Suppressor macrophage treated with lipopolysaccharide for 4 hours (primary cell): ENCODE data around the gene MLH3.
"Not testable (repeated sequence)": the region's sequence is repeated elsewhere in the genome, so short reads cannot be mapped to it uniquely, and the experiment has no call there.

Source experiments
- DNase-seq: peaks from one replicate; pipeline ENCODE4 v3.0.0-alpha.2; 2020

MLH3 gene

GRCh38 chr14:75050852-75051555 lies at the start of gene MLH3:
MLH3 (minus strand) TSS chr14:75051467; CDS start chr14:75049655, 1,812 bp downstream.
- DNase-seq: peak; percentile 88

GRCh38 chr14:75098682-75099081 lies 47.4 kb upstream of the MLH3 start:
- no peak for DNase-seq

- no peak for DNase-seq
Measured at GRCh38 chr14:75098212-75098611, 46.9 kb upstream of the MLH3 start.

DNA sequence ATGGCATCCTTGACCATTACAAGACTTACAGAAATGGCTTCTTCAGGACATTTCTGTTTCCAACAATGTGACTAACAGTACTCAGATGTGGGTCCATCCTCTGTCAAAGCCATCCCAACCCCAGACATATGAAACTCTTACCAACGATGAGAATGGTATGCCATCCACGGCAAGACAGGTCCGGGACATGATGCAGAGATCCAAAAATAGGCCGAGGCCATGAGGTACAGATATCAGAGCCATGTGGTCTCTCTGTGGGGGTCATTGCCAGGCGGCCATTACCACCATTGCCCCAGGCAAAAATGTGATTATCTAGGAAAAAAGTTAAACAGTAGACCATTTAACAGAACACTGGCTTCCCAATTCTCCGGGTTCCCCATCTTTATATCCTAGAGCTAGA lies 45.7 kb upstream of the MLH3 start:
- DNase-seq: no peak

- DNase-seq: no peak
Measured at GRCh38 chr14:75095690-75096089, 44.4 kb upstream of the MLH3 start.

DNA sequence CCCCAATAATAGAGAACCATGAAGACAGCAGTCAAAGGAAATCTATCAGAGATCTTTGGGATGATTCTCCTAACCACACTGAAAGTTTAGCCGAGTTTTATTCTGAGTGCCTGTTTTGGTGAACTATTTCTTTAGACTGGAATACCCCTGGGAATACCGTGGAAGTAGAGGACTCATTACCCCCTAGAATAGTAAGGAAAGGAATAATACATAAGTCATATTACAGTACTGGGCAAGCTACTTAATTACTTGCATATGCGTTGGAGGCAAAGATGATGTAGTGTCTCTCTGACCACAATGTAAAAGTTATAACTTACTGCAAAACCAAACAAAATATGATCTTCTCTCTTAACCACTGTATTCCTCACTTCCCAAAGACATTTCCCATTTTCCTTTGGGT lies 43.6 kb upstream of the MLH3 start:
- no peak for DNase-seq

DNA sequence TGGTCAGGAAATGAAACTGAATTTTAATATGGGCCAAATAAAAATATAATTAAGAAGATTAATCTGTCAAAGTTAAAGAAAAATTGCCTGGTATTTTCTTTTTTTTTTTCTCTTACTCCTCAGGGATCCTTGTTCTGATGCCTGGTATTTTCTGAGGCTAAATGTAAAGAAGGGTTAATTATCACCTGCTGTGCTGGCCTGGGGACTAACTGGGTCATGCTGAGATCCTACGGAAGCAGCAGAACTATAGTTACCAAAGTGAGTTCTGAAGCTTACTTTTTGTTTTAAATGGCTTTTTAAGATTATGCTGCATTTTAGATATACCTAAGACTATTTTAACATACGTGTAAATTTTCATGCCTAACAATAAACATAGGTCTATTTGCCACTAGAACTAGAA lies 41.4 kb upstream of the MLH3 start:
- DNase-seq: no peak

DNA sequence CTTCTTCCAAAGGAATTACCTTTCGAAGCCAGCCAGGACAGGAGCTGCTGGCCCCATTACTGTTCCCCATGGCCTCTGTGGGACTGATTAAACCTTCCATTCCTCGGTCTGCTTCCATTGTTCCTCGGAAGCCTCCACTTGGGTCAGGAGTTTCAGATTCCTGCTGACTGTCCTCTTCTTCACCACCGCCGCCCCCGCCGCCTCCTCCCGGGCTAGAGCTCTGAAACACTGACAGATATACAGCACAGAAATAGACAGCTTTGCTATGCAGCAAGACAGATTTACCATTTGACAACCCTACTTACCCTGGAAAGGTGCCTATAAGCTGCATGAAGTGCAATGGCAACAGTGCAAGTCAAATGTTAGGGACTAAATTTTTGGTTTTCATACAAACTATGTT lies 40.0 kb upstream of the MLH3 start:
- DNase-seq: no peak

DNA sequence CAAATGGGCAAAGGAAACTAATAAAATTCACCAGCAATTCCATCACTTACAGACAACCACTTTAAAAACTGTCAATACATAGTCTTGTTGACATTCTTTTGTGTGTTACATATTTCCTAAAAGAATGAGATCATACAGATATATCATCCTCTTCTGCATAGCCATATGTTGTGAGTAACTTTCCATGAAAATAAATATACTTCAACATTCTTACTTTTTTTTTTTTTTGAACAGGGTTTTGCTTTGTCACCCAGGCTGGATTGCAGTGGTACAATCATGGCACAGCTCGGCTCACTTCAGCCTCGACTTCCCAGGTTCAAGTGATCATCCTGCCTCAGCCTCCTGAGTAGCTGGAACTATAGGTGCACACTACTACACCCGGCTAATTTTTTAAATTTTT lies 39.1 kb upstream of the MLH3 start:
- no peak for DNase-seq

DNA sequence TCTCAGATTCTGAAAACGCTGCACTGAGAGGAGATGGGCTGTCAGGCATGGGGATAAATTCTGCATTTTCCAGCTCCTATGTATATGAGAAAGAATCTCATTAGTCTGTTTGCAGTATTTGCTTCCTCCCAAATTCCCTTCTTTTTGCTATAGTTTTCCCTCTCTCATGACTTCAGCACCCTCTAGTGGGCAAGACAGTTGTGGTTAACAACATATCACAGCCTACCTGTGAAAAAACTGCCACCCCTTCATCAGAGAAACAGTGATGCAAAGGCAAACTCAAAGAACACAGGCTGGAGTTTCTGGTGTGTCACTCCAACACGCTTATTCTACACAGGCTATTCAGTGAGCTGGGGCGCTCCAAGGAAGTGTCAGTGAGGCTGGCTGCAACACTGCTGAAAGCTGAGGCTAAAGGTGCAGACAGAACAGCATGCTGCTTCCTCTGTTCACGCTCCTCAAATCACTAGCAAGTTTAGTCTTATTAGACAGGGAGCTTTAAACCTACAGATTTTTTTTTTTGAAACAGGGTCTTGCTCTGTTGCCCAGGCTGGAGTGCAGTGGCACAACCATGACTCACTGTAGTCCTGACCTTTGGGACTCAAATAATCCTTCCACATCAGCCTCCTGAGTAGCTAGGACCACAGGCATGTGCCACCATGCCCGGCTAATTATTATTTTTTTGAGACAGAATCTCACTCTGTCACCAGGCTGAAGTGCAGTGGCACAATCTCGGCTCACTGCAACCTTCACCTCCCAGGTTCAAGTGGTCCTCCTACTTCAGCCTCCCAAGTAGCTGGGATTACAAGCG lies 37.5 kb upstream of the MLH3 start:
- peak; percentile 70 for DNase-seq

GRCh38 chr14:75088153-75088552 lies 36.9 kb upstream of the MLH3 start:
- DNase-seq: no peak

DNA sequence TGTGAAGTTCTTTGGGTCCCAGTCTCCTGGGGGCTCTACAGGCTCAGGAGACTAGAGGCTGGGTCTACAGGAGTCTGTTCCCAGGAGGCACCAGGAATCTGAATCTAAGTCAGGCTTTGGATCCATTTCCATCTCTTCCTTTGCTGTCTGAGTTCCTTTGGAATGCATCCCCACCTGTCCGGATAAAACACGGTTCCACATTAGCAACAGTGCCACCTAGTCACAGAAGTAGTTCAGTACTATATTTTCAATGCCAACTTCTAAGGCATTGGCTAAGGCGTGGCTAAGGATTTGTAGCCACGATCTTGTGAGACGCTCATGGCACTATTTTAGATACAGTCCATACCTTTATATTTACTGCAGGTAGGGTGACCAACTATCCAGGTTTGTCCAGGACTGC lies 33.2 kb upstream of the MLH3 start:
- DNase-seq: no peak

DNA sequence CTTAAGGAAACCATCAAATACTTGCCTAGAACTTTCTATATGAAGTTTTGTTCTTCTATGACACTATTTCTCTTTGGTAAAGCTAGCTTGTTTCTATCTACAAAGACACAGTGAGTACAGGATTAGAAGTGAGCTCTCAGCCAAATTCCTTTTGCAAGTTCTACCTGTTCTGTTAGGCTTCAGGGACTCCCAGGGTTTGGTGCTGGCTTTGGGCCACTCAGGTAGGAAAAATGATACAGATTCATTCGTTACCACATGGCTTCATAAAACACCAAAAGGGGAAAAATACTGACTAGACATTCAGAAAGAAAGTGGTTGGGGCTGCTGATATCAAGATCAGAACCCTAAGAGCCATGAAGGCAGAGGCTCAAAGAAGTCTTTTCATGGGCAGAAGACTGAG lies 32.0 kb upstream of the MLH3 start:
- no peak for DNase-seq

GRCh38 chr14:75081660-75082229 lies 30.5 kb upstream of the MLH3 start:
- no peak for DNase-seq

- no peak for DNase-seq
Measured at GRCh38 chr14:75079521-75079920, 28.3 kb upstream of the MLH3 start.

- DNase-seq: no peak
Measured at GRCh38 chr14:75077794-75078193, 26.5 kb upstream of the MLH3 start.

DNA sequence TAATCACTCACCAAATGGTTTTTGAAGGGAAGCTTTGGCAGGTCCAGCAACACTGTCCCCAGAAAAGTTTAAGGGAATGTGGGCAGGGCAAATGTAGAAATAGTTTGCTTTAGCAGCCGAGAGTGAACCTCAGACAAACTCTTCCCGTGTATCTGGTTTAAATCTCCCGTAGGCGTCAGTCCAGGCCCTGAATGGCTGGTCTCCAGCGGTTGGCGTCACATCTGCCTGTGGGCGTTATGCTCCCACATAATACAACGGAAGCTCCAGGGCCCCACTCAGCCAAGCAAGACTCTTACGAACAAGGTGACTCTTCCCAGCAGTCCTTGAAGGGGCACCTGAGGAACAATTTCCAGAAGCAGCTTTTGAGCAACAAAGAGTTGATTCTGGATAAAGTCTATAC lies 19.1 kb upstream of the MLH3 start:
- no peak for DNase-seq

DNA sequence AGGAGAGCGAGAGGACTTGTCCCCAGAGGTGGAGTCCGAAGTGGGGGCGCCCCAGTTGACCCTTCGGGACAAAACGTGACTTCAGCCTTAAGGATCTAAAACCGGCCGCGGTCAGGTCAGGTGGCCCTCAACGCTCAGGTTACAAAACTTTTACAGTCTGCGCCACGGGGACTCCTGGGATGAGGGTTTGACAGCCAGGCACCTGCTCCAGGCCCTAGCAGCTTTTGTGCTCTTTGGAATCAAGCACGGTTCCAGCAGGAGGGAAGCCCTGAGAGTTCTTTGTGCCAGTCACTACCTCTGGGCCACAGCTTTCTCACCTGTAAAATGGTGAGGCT lies 18.5 kb upstream of the MLH3 start:
- DNase-seq: no peak

- DNase-seq: peak; percentile 90
Measured at GRCh38 chr14:75069121-75069810, 18.0 kb upstream of the MLH3 start, which contains the start of gene ZC2HC1C. ZC2HC1C (plus strand) TSS chr14:75069641; CDS start chr14:75070574, 933 bp downstream.

DNA sequence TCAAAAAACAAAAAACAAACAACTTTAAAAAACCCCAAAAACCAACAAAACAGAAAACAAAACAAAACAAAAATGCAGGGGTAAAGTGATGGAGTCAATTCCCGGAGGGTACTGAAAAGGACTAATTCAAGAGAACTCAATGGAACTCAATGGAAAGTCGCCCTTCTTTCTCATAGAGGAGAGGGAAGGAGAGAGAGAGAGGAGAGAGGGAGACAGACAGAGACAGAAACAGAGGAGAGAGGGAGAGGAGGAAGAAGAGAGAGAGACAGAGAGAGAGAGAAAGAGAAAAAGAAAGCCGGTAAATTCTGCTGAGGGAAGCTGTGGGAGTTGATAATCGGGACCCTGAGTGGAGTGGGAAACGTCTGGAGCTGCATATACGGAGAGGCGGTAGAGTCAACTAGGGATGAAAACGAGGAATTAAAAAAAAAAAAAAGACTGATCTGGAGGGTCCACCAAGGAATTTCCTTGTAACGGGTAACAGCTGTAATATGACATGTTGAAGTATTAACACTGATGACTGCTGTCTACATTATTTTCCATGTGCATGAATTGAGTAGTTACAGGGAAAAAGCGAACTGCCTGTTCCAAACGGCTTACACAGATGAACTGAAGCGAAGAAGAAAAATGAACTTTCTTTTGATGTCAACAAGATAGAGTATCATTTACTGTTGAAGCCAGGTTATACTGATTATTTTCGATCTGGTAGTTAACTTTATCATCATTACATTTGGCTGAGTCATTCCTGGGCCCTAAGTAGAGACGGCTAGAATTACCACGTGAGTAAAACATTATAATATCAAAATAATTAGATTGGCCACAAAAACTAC lies 17.2 kb upstream of the MLH3 start:
- DNase-seq: no peak

DNA sequence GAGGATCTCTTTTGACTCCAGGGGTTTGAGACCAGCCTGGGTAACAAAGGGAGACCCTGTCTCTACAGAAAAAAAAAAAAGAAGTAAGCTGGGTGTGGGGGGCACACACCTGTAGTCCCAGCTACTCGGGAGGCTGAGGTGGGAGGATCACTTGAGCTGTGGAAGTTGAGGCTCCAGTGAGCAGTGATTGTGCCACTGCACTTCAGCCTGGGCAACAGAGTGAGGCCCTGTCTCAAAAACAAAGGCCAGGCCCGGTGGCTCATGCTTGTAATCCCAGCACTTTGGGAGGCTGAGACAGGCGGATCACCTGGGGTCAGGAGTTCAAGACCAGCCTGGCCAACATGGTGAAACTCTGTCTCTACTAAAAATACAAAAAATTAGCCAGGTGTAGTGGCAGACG lies 16.5 kb upstream of the MLH3 start:
- DNase-seq: not testable (repeated sequence)

GRCh38 chr14:75067212-75067611 lies 15.9 kb upstream of the MLH3 start:
- no peak for DNase-seq

DNA sequence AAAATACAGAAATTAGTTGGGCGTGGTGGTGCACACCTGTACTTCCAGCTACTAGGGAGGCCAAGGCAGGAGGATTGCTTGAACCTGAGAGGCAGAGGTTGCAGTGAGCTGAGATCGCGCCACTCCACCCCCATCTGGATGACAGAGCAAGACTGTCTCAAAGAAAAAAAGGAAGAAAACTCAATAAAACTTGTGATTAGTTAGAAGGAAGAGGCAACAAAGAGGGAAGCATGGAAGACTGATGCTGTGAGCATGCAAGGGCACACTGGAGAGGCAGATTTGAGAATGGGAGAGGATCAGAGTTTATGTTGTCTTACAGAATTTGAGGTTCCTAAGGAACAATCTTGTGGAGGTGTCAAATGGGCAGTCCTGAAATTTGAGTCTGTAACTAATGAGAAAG lies 15.4 kb upstream of the MLH3 start:
- DNase-seq: peak; percentile 18
